Measurements from ENCODE around the gene PDE4D. TPM values are rescaled to one million over a fixed set of nuclear protein-coding genes. Genes with fewer than 3 reads are reported as not detected.

The PDE4D gene
- total and polyA plus RNA-seq, 3 donors from 2014 or later: 7.8 to 13.9 (median 8.7) TPM

- no peak for DNase-seq
- 94 to 97% methylated on average over 5 of the region's 5 CpGs for WGBS, 2 donors
- intact Hi-C loops (cut with DNase I; ENCODE audit: low total_unique reads): no loop called here
- no peak overlapping the region for H3K4me3 ChIP-seq
- TF ChIP-seq CTCF (IDR thresholded peaks at IDR 0.05) (no peak), POLR2A (IDR thresholded peaks at IDR 0.05) (no peak)
- no peaks in the 10 kb centered on the region for H3K4me1 ChIP-seq
- no peak overlapping the region for H3K27ac ChIP-seq
- no peaks in the 10 kb centered on the region for H3K27me3 ChIP-seq
- no peaks in the 10 kb centered on the region for H3K9me3 ChIP-seq
- no peaks in the 10 kb centered on the region for H3K36me3 ChIP-seq (ENCODE audit: low read depth, missing control alignments)
Observed at GRCh38 chr5:59016925-59017324, 876.6 kb downstream of the PDE4D start.

- no peak for TF ChIP-seq CTCF (IDR thresholded peaks at IDR 0.05)
- no peak for TF ChIP-seq POLR2A (IDR thresholded peaks at IDR 0.05)
- H3K4me1 ChIP-seq: no peaks in the 10 kb centered on the region
- no peaks in the 10 kb centered on the region for H3K36me3 ChIP-seq (ENCODE audit: low read depth, missing control alignments)
- DNase-seq: no peak
- intact Hi-C loops (cut with DNase I; ENCODE audit: low total_unique reads): no loop called here
- no peak overlapping the region for H3K27ac ChIP-seq
- no peaks in the 10 kb centered on the region for H3K27me3 ChIP-seq
- H3K9me3 ChIP-seq: no peaks in the 10 kb centered on the region
- no peak overlapping the region for H3K4me3 ChIP-seq
Observed at GRCh38 chr5:59008816-59009473, 884.6 kb downstream of the PDE4D start.

GRCh38 chr5:59007460-59008063, 886.0 kb downstream of the PDE4D start:
- intact Hi-C loops (cut with DNase I; ENCODE audit: low total_unique reads): no loop called here

GRCh38 chr5:59005934-59006701, 887.4 kb downstream of the PDE4D start:
- H3K4me1 ChIP-seq: no peaks in the 10 kb centered on the region
- 93 to 95% methylated on average over 7 of the region's 7 CpGs for WGBS, 2 donors
- H3K36me3 ChIP-seq (ENCODE audit: low read depth, missing control alignments): no peaks in the 10 kb centered on the region

More at GRCh38 chr5:59007460-59008063, 886.0 kb downstream of the PDE4D start:
- TF ChIP-seq CTCF (IDR thresholded peaks at IDR 0.05): peak in 2 of 3 experiments; percentile 18 to 44
- TF ChIP-seq POLR2A (IDR thresholded peaks at IDR 0.05): no peak
- no peaks in the 10 kb centered on the region for H3K27me3 ChIP-seq
- no peaks in the 10 kb centered on the region for H3K36me3 ChIP-seq (ENCODE audit: low read depth, missing control alignments)
- H3K4me1 ChIP-seq: no peaks in the 10 kb centered on the region
- no peaks in the 10 kb centered on the region for H3K9me3 ChIP-seq
- no peak overlapping the region for H3K27ac ChIP-seq
- H3K4me3 ChIP-seq: no peak overlapping the region
- no peak for DNase-seq
- 23 to 25% methylated on average over 2 of the region's 2 CpGs for WGBS, 2 donors

More at GRCh38 chr5:59005934-59006701, 887.4 kb downstream of the PDE4D start:
- no peak for DNase-seq
- TF ChIP-seq CTCF (IDR thresholded peaks at IDR 0.05) (no peak), POLR2A (IDR thresholded peaks at IDR 0.05) (no peak)
- Histone ChIP-seq H3K27me3 (no peaks in the 10 kb centered on the region), H3K9me3 (no peaks in the 10 kb centered on the region), H3K4me3 (no peak overlapping the region), H3K27ac (no peak overlapping the region)
- intact Hi-C loops (cut with DNase I; ENCODE audit: low total_unique reads): no loop called here
